IMR-90 (cell line): ENCODE measurements around the gene MOB3B. TPM values are rescaled to one million over a fixed set of nuclear protein-coding genes. Genes with fewer than 3 reads are reported as not detected.

ENCODE experiments used
- ATAC-seq: fragments of 200-7000 bp; cut with Tn5 transposase; 2 replicates; pipeline ENCODE4 v1.9.1; 2020; ENCODE audit warnings: low read depth, mild to moderate bottlenecking, moderate library complexity
- BruUV-seq: library from RNA; stranded (reverse); fragments of 400-500 nt; replicated peaks from 2 replicates; lab custom pipeline; 2021; lab: Mats Ljungman, UMichigan
- CTCF ChIA-PET: fragments of 300-600 bp; formaldehyde crosslinking; extraction: SDS; loops from one replicate; lab custom pipeline; 2021; ENCODE audit warnings: antibody characterized with exemption; lab: Yijun Ruan, JAX
- POLR2A ChIA-PET: fragments of 300-600 bp; sonication (Branson Sonifier 250); formaldehyde crosslinking; loops from one replicate; lab custom pipeline; 2022; ENCODE audit warnings: antibody characterized with exemption; ENCODE audit not compliant: unreplicated experiment; lab: Charles Lee
- DNase-seq: peaks from one replicate; pipeline ENCODE4 v3.0.0; 2013
- H2AFZ ChIP-seq: replicated peaks from 2 replicates; pipeline ENCODE3; 2013; ENCODE audit warnings: low read length, mild to moderate bottlenecking; ENCODE audit not compliant: poor library complexity
- H2AK5ac ChIP-seq: 2 replicates; pipeline ENCODE4 v1.6.1; 2013; ENCODE audit warnings: low read depth, low read length, inconsistent platforms
- H2AK9ac ChIP-seq: replicated peaks from 2 replicates; pipeline ENCODE3; 2013; ENCODE audit warnings: mild to moderate bottlenecking, low read depth, low read length, moderate library complexity; ENCODE audit not compliant: poor library complexity
- H2BK120ac ChIP-seq: 2 replicates; pipeline ENCODE4 v1.6.1; 2013; ENCODE audit warnings: low read depth, low read length, inconsistent platforms
- H2BK15ac ChIP-seq: 3 replicates; pipeline ENCODE4 v1.6.1; 2013; ENCODE audit warnings: low read depth, low read length, inconsistent platforms
- H2BK20ac ChIP-seq: 2 replicates; pipeline ENCODE4 v1.6.1; 2013; ENCODE audit warnings: low read depth, mild to moderate bottlenecking, inconsistent platforms, low read length, moderate library complexity
- H2BK5ac ChIP-seq: 2 replicates; pipeline ENCODE4 v1.6.1; 2013; ENCODE audit warnings: mild to moderate bottlenecking, low read depth, low read length, inconsistent platforms; ENCODE audit not compliant: poor library complexity, severe bottlenecking
- H3K14ac ChIP-seq: replicated peaks from 2 replicates; pipeline ENCODE4 v1.6.1; 2013; ENCODE audit warnings: low read depth, low read length, inconsistent platforms
- H3K18ac ChIP-seq: 2 replicates; pipeline ENCODE4 v1.6.1; 2013; ENCODE audit warnings: low read depth, low read length, control low read depth
- H3K23ac ChIP-seq: 2 replicates; pipeline ENCODE4 v1.6.1; 2013; ENCODE audit warnings: low read depth, low read length, inconsistent platforms
- H3K27ac ChIP-seq: 2 replicates; pipeline ENCODE4 v1.5.1; 2013; ENCODE audit warnings: mild to moderate bottlenecking, control low read depth, low read length; ENCODE audit not compliant: insufficient read depth
- H3K27me3 ChIP-seq: 2 replicates; pipeline ENCODE4 v1.6.1; 2013; ENCODE audit warnings: low read length; ENCODE audit not compliant: control insufficient read depth, insufficient read depth
- H3K36me3 ChIP-seq: 2 replicates; pipeline ENCODE4 v1.6.1; 2013; ENCODE audit warnings: low read length, mixed read lengths; ENCODE audit not compliant: control insufficient read depth, insufficient read depth
- H3K4ac ChIP-seq: 2 replicates; pipeline ENCODE4 v1.6.1; 2013; ENCODE audit warnings: low read depth, low read length, inconsistent platforms
- H3K4me1 ChIP-seq: 2 replicates; pipeline ENCODE4 v1.6.1; 2013; ENCODE audit warnings: low read length, mixed read lengths; ENCODE audit not compliant: control insufficient read depth, insufficient read depth
- H3K4me2 ChIP-seq: 2 replicates; pipeline ENCODE4 v1.6.1; 2013; ENCODE audit warnings: low read depth, mild to moderate bottlenecking, control low read depth, low read length, moderate library complexity
- H3K4me3 ChIP-seq: 2 replicates; pipeline ENCODE4 v1.5.1; 2013; ENCODE audit warnings: low read depth, mild to moderate bottlenecking, control low read depth, low read length, moderate library complexity; ENCODE audit not compliant: insufficient read depth
- H3K56ac ChIP-seq: 2 replicates; pipeline ENCODE4 v1.6.1; 2013; ENCODE audit warnings: low read length, inconsistent platforms; ENCODE audit not compliant: insufficient read depth; ENCODE audit errors: extremely low read depth
- H3K79me1 ChIP-seq, 2 experiments: 2 replicates each; pipeline ENCODE4 v1.6.1; 2013; ENCODE audit warnings: low read length in 2 of 2, inconsistent platforms in 1 of 2, low read depth in 1 of 2
- H3K9ac ChIP-seq: 2 replicates; pipeline ENCODE4 v1.6.1; 2013; ENCODE audit warnings: low read depth, low read length, control low read depth
- H3K9me1 ChIP-seq: 2 replicates; pipeline ENCODE4 v1.6.1; 2013; ENCODE audit warnings: low read length, inconsistent platforms; ENCODE audit not compliant: insufficient read depth
- H3K9me3 ChIP-seq: 2 replicates; pipeline ENCODE4 v1.6.1; 2013; ENCODE audit warnings: low read length; ENCODE audit not compliant: control insufficient read depth, insufficient read depth
- H4K20me1 ChIP-seq: 2 replicates; pipeline ENCODE4 v1.6.1; 2013; ENCODE audit warnings: low read length, inconsistent platforms; ENCODE audit not compliant: insufficient read depth
- H4K5ac ChIP-seq: 2 replicates; pipeline ENCODE4 v1.6.1; 2013; ENCODE audit warnings: mild to moderate bottlenecking, low read depth, low read length, control low read depth
- H4K8ac ChIP-seq, 2 experiments: 2 replicates each; pipeline ENCODE4 v1.6.1; 2013; ENCODE audit warnings: low read depth in 2 of 2, low read length in 2 of 2, control low read depth in 1 of 2, inconsistent platforms in 1 of 2
- H4K91ac ChIP-seq: 2 replicates; pipeline ENCODE4 v1.6.1; 2013; ENCODE audit warnings: low read depth, low read length, inconsistent platforms; ENCODE audit not compliant: insufficient read depth
- BHLHE40 ChIP-seq: fragments of 150-350 bp; IDR thresholded peaks from 2 replicates; pipeline ENCODE4 v1.6.1; 2016; ENCODE audit warnings: mild to moderate bottlenecking, low read depth, low read length
- CTCF ChIP-seq: conservative IDR thresholded peaks from 2 replicates; pipeline ENCODE4 v1.5.1; 2012; ENCODE audit warnings: mild to moderate bottlenecking, low read depth, low read length, improper control_type of control experiment
- FOS ChIP-seq: fragments of 150-350 bp; IDR thresholded peaks from 2 replicates; pipeline ENCODE4 v1.6.1; 2016; ENCODE audit warnings: low read depth, low read length
- MXI1 ChIP-seq: IDR thresholded peaks from 2 replicates; pipeline ENCODE4 v1.6.1; 2012; ENCODE audit warnings: low read depth, mild to moderate bottlenecking, low read length, moderate library complexity, borderline replicate concordance
- RAD21 ChIP-seq: IDR thresholded peaks from 2 replicates; pipeline ENCODE4 v1.6.1; 2012; ENCODE audit warnings: low read length, improper control_type of control experiment
- RCOR1 ChIP-seq: IDR thresholded peaks from 2 replicates; pipeline ENCODE4 v1.6.1; 2012; ENCODE audit warnings: mild to moderate bottlenecking, low read length, improper control_type of control experiment; ENCODE audit not compliant: insufficient replicate concordance
- WGBS, 2 experiments: methylation state at CpG; one replicate each; pipeline versions ENCODE4 v1.1.5 to v1.1.7; 2013; ENCODE audit warnings: missing lambda C conversion rate in 2 of 2; ENCODE audit not compliant: insufficient read length in 1 of 2; ENCODE audit errors: extremely low coverage in 2 of 2; 5-methylcytosine and 5-hydroxymethylcytosine counted together
- dilution Hi-C: fragments of 300-500 bp; cut with HindIII; formaldehyde crosslinking; loops from one replicate; pipeline ENCODE4 v1.14.3; 2018; ENCODE audit warnings: low sequenced_read_pairs; ENCODE audit not compliant: unreplicated experiment
- in situ Hi-C: fragments of 300-500 bp; cut with MboI; formaldehyde crosslinking; loops from 3 replicates; pipeline ENCODE4 v1.14.3; 2019; ENCODE audit warnings: low sequenced_read_pairs, inconsistent platforms, mixed read lengths
- intact Hi-C: fragments of 100-400 bp; cut with micrococcal nuclease; formaldehyde crosslinking; loops from 2 replicates; pipeline ENCODE4 v1.10.0; 2022
- polyA plus RNA-seq, 3 experiments: library from polyadenylated mRNA; depleted of rRNA; stranded (reverse); fragments of >200 nt; gene quantifications; 2 replicates each; pipeline ENCODE4 v1.2.3, GENCODE V29; 2012; ENCODE audit warnings: low replicate concordance in 1 of 3
- total RNA-seq: library from RNA; depleted of rRNA; stranded (reverse); fragments of >200 nt; gene quantifications from 2 replicates; pipeline ENCODE4 v1.2.3, GENCODE V29; 2012

MOB3B gene
- total and polyA plus RNA-seq, 2 of the 4 experiments (the other 2 are of a cell fraction): under 0.01 to 0.02 TPM

GRCh38 chr9:27291292-27291691 lies 238.3 kb downstream of the MOB3B start:
- Histone ChIP-seq H4K20me1 (no peaks in the 10 kb centered on the region), H3K23ac (no peak overlapping the region), H2AK5ac (no peak overlapping the region), H3K4me2 (no peak overlapping the region), H3K27me3 (peaks cover 11% of the 10 kb centered on the region), H3K9me3 (no peaks in the 10 kb centered on the region), H3K18ac (no peak overlapping the region), H2AFZ (no peak overlapping the region), H3K36me3 (no peaks in the 10 kb centered on the region), H3K56ac (no peak overlapping the region), H3K79me1 (no peaks in the 10 kb centered on the region), H2BK120ac (no peak overlapping the region), H2BK20ac (no peak overlapping the region), H3K4me1 (no peaks in the 10 kb centered on the region), H2BK15ac (no peak overlapping the region), H4K91ac (no peak overlapping the region), H3K4me3 (no peak overlapping the region), H3K27ac (no peak overlapping the region), H2BK5ac (no peak overlapping the region), H3K9me1 (no peaks in the 10 kb centered on the region), H4K5ac (no peak overlapping the region), H2AK9ac (no peak overlapping the region), H3K4ac (no peak overlapping the region), H4K8ac (no peak overlapping the region), H3K14ac (no peak overlapping the region), H3K9ac (no peak overlapping the region)
- DNase-seq: no peak
- ATAC-seq: no peak
- no peak for TF ChIP-seq RAD21
- TF ChIP-seq RCOR1: no peak
- no peak for TF ChIP-seq MXI1
- TF ChIP-seq FOS: no peak
- TF ChIP-seq CTCF: no peak
- TF ChIP-seq BHLHE40: no peak
- dilution Hi-C loops (no loop called here), in situ Hi-C loops (no loop called here), intact Hi-C loops (no loop called here)
- POLR2A ChIA-PET: no interaction called here
- BruUV-seq: no TSS peak
- CTCF ChIA-PET: no interaction called here
- 89% methylated on average over 3 of the region's 8 CpGs; no CpG with 5 or more reads in 1 of the 2 experiments for WGBS, 2 experiments
